HEK293T (cell line): ENCODE measurements around the gene CES5A.
"Not testable (repeated sequence)": the region's sequence is repeated elsewhere in the genome, so short reads cannot be mapped to it uniquely, and the experiment has no call there.

ENCODE experiments used
- CTCF ChIA-PET: fragments of 350-600 bp; formaldehyde crosslinking; extraction: SDS; loops from one replicate; lab custom pipeline; 2021; ENCODE audit warnings: antibody characterized with exemption, inconsistent platforms; lab: Yijun Ruan, JAX
- POLR2A ChIA-PET: fragments of 350-600 bp; formaldehyde crosslinking; extraction: SDS; loops from one replicate; lab custom pipeline; 2020; ENCODE audit warnings: antibody characterized with exemption, inconsistent platforms; lab: Yijun Ruan, JAX
- DNase-seq: peaks from one replicate; pipeline ENCODE4 v3.0.0; 2012; ENCODE audit warnings: mixed read lengths; ENCODE audit errors: extremely low spot score
- ARNT ChIP-seq: fragments of 450-650 bp; IDR thresholded peaks from 2 replicates; pipeline ENCODE4 v1.6.1; 2017; ENCODE audit warnings: mild to moderate bottlenecking
- BHLHE40 ChIP-seq: fragments of 450-650 bp; IDR thresholded peaks from 2 replicates; pipeline ENCODE4 v1.6.1; 2016; ENCODE audit warnings: mild to moderate bottlenecking, moderate library complexity, borderline replicate concordance
- CTBP1 ChIP-seq: fragments of 450-650 bp; IDR thresholded peaks from 2 replicates; pipeline ENCODE4 v1.6.1; 2016; ENCODE audit warnings: borderline replicate concordance
- ELF4 ChIP-seq: fragments of 450-650 bp; IDR thresholded peaks from 2 replicates; pipeline ENCODE4 v1.6.1; 2017; ENCODE audit warnings: antibody characterized with exemption
- FOXA1 ChIP-seq: fragments of 450-650 bp; IDR thresholded peaks from 2 replicates; pipeline ENCODE4 v1.6.1; 2016; ENCODE audit warnings: mild to moderate bottlenecking
- FOXK2 ChIP-seq: fragments of 450-650 bp; IDR thresholded peaks from 2 replicates; pipeline ENCODE4 v1.6.1; 2016; ENCODE audit warnings: mild to moderate bottlenecking
- FOXM1 ChIP-seq: fragments of 450-650 bp; IDR thresholded peaks from 2 replicates; pipeline ENCODE4 v1.6.1; 2017; ENCODE audit warnings: mild to moderate bottlenecking, borderline replicate concordance
- HDGF ChIP-seq: fragments of 450-650 bp; IDR thresholded peaks from 2 replicates; pipeline ENCODE4 v1.6.1; 2017; ENCODE audit warnings: antibody characterized with exemption, borderline replicate concordance
- L3MBTL2 ChIP-seq: fragments of 450-650 bp; conservative IDR thresholded peaks from 2 replicates; pipeline ENCODE4 v1.6.1; 2016; ENCODE audit warnings: mild to moderate bottlenecking
- LEF1 ChIP-seq: fragments of 450-650 bp; IDR thresholded peaks from 2 replicates; pipeline ENCODE4 v1.6.1; 2017; ENCODE audit warnings: mild to moderate bottlenecking, borderline replicate concordance
- NFRKB ChIP-seq: fragments of 450-650 bp; IDR thresholded peaks from 2 replicates; pipeline ENCODE4 v1.6.1; 2016; ENCODE audit warnings: mild to moderate bottlenecking, moderate library complexity
- SP1 ChIP-seq: fragments of 450-650 bp; IDR thresholded peaks from 2 replicates; pipeline ENCODE4 v1.6.1; 2017
- SUZ12 ChIP-seq: fragments of 450-650 bp; IDR thresholded peaks from 2 replicates; pipeline ENCODE4 v1.6.1; 2016; ENCODE audit warnings: mild to moderate bottlenecking
- TARDBP ChIP-seq: fragments of 450-650 bp; IDR thresholded peaks from 2 replicates; pipeline ENCODE4 v1.6.1; 2016
- ZNF384 ChIP-seq: fragments of 450-650 bp; IDR thresholded peaks from 2 replicates; pipeline ENCODE4 v1.6.1; 2016
- TF ChIP-seq, protein P1 (sequence below): fragments of 450-650 bp; IDR thresholded peaks from 2 replicates; pipeline ENCODE4 v1.6.1; 2016

The CES5A gene

DNA sequence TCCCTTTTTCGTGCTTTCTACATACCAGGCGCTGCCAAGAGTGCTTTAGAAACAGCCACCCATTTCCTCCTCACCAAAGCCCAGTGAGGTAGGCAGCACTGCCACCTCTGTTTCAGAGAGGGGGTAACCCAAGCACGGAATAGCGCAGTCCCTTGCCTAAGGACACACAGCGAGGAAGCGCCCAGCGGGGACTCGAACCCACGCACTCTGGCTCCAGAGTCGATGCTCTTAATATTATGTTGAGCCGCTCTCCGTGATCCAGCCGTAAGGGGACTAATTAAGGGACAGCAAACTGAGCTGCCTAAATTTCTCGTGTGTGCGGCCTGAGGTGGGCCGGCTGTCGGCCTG lies 42.8 kb downstream of the CES5A start:
- no peak for TF ChIP-seq ZNF384
- no peak for TF ChIP-seq HDGF
- no peak for TF ChIP-seq TARDBP
- no peak for TF ChIP-seq LEF1
- TF ChIP-seq FOXK2: no peak
- TF ChIP-seq FOXM1: no peak
- no peak for TF ChIP-seq SUZ12
- TF ChIP-seq, protein P1, sequence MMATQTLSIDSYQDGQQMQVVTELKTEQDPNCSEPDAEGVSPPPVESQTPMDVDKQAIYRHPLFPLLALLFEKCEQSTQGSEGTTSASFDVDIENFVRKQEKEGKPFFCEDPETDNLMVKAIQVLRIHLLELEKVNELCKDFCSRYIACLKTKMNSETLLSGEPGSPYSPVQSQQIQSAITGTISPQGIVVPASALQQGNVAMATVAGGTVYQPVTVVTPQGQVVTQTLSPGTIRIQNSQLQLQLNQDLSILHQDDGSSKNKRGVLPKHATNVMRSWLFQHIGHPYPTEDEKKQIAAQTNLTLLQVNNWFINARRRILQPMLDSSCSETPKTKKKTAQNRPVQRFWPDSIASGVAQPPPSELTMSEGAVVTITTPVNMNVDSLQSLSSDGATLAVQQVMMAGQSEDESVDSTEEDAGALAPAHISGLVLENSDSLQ: no peak
- TF ChIP-seq L3MBTL2: no peak
- no peak for TF ChIP-seq FOXA1
- TF ChIP-seq BHLHE40: no peak
- no peak for TF ChIP-seq NFRKB
- no peak for TF ChIP-seq ELF4
- no peak for TF ChIP-seq ARNT
- no peak for TF ChIP-seq CTBP1
- no peak for TF ChIP-seq SP1
- POLR2A ChIA-PET: no interaction called here
- no peak for DNase-seq
- CTCF ChIA-PET: no interaction called here

DNA sequence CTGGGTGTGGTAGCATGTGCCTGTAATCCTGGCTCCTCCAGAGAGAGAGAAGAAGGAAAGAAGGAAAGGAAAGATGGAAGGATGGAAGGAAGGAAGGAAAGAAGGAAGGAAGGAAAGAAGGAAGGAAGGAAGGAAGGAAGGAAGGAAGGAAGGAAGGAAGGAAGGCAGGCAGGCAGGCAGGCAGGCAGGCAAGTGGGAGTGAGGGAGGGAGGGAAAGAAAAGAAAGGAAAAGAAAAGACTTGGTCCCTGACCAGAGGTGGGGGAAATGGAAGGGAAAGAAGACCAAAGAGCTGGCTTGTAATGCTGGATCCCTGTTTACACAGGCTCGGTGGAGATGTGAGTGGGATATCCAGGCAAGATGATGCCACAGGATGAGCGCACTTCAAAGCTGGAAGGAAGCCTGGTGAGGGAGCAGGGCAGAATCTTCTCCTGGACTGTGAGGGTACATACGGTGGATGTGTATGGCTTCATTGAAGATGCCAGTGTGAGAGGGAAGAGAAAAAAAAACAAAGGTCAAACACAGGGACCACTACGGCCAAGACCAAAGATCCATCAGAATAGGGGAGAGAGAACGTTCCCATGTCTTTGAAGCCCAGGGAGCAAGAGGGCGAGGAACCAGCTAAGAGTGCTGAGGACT lies 44.4 kb downstream of the CES5A start:
- CTCF ChIA-PET: no interaction called here
- POLR2A ChIA-PET: no interaction called here
- TF ChIP-seq, protein P1: no peak
- TF ChIP-seq ZNF384 (no peak), FOXM1 (no peak), NFRKB (no peak), SUZ12 (no peak), ARNT (no peak), LEF1 (no peak), SP1 (no peak), HDGF (no peak), FOXA1 (no peak), FOXK2 (no peak)
- no peak for DNase-seq

DNA sequence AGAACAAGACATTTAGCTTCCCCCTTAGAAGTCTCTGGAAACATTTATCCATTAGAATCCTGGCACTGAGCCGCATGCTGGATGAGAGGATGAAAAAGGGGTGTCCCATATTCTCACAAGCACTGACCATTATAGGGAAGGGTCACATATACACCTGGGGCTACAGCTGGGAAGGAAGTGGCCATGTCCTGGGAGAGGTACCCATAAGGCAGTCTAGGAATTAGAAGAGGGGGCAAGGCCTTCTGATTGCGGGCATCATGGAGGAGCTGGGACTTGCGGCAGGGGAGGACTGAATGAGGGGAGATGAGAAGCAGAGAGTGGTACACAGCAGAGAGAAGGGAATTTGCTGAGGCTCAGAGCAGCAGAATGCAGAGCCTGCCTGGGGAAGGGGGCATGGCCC lies 45.9 kb downstream of the CES5A start:
- CTCF ChIA-PET, POLR2A ChIA-PET, DNase-seq: not testable (repeated sequence)

DNA sequence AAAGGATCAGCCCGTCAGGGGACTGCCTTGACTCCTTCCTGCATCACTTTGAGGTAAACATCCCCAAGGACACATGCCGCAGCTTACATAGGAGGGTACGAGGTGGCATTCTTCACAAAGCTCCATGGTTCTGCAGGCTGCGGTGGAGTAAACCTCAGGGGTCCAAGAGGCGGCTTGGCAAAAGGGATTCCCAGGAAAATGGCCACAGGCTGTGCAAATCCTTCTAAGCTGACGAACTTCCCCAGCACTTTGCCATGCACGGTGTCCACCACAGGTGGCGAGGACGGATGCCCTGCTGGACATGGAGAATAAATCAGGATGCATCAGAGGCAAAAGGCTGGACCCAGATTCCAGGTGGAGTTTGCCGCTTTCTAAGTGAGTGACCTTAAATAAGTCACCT lies 46.5 kb downstream of the CES5A start:
- POLR2A ChIA-PET: no interaction called here
- no peak for DNase-seq
- CTCF ChIA-PET: no interaction called here
- TF ChIP-seq LEF1: no peak
- no peak for TF ChIP-seq FOXK2
- TF ChIP-seq ZNF384: no peak
- TF ChIP-seq, protein P1: no peak
- TF ChIP-seq BHLHE40: no peak
- no peak for TF ChIP-seq FOXA1

DNA sequence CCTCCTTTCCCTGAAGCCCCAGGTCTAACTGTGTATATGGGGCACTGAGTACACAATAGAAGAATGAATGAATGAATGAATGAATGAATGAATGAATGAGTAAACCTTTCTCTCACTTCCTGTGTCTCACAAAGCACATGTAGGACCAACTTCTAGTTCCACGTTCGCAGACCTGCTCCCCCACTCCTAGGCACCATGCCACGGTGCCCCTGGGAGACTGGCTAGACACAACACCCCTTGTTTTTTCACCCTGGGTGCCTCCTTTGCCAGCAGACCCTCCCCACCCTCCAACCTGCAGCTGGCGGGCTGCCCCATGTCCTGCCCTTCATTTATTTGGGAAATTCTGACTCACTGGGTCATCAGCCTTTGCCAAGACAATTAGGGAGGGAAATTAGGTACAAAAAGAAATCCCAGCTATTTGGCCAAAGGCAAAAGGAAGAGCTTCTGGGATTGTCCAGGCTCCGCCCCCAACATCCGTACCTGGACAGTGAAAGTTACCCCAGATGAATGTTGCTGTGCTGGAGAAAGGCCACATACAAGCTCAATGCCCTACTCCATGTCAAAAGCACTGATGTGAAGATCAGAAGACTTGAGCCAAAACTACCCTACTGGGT lies 50.0 kb downstream of the CES5A start:
- ChIA-PET CTCF (no interaction called here), POLR2A (interaction anchor here (0.6 kb wide), 1 partner anchor 597 kb away, joined by 3 read pairs; no protein-coding TSS in a partner anchor)
- DNase-seq: no peak
- TF ChIP-seq FOXA1 (no peak), ELF4 (no peak), SP1 (no peak), L3MBTL2 (no peak), ZNF384 (no peak), FOXM1 (no peak), SUZ12 (no peak), CTBP1 (no peak), TARDBP (no peak), ARNT (no peak), NFRKB (no peak), HDGF (no peak), FOXK2 (no peak), LEF1 (no peak), BHLHE40 (no peak)
- TF ChIP-seq, protein P1: no peak

DNA sequence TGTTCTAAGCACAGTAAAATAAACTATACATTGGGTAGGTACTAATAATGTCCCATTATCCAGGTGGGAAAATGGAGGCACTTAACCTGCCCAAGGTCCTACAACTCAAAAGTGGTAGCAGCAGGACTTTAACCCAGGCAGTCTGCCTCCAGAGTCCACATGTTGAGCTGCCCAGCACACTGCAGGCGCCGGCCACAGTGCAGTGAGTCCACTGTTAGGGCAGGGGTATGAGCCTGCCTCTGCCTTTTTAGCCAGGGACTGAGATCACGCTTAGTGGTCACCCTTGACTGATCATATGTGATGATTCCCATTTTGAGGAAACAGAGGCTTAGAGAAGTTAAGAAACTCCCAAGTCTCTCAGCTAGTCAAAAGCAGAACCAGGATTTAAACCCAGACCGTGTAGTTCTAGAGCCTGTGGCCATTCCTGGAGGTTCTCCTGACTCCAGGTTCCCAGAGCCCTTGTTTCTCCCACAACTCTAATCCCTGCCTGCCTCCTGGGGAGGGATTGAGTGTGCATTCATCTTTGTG lies 50.6 kb downstream of the CES5A start:
- POLR2A ChIA-PET: no interaction called here
- TF ChIP-seq SP1 (no peak), SUZ12 (no peak), LEF1 (no peak), FOXA1 (no peak), ARNT (no peak), CTBP1 (no peak), ZNF384 (no peak), TARDBP (no peak), BHLHE40 (no peak), FOXK2 (no peak), L3MBTL2 (no peak), FOXM1 (no peak), NFRKB (no peak), HDGF (no peak), ELF4 (no peak)
- TF ChIP-seq, protein P1: no peak
- no peak for DNase-seq
- CTCF ChIA-PET: no interaction called here
